ENCODE data around the gene CLEC4M. TPM values are rescaled to one million over a fixed set of nuclear protein-coding genes. Genes with fewer than 3 reads are reported as not detected.
A peak's percentile ranks its signal among the peaks of the same experiment; 100 is the strongest.

Gene CLEC4M, protein sequence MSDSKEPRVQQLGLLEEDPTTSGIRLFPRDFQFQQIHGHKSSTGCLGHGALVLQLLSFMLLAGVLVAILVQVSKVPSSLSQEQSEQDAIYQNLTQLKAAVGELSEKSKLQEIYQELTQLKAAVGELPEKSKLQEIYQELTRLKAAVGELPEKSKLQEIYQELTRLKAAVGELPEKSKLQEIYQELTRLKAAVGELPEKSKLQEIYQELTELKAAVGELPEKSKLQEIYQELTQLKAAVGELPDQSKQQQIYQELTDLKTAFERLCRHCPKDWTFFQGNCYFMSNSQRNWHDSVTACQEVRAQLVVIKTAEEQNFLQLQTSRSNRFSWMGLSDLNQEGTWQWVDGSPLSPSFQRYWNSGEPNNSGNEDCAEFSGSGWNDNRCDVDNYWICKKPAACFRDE
- total RNA-seq = 0.54 TPM
- not detected for polyA plus RNA-seq (ENCODE audit: insufficient read depth, low read depth, low replicate concordance)
- long read RNA-seq, donor 1 = 0 reads
- long read RNA-seq, donor 2 = 0 reads
- long read RNA-seq, donor 3 = 0 reads
- long read RNA-seq, donor 4 = 0 reads
- long read RNA-seq, donor 5 = 0 reads
- long read RNA-seq, donor 6 = 0 reads
- long read RNA-seq, donor 7 = 0 reads
- long read RNA-seq, donor 8 = 0 reads
- long read RNA-seq, donor 9 = 0 reads
- long read RNA-seq, donor 10 = 0 reads

DNA sequence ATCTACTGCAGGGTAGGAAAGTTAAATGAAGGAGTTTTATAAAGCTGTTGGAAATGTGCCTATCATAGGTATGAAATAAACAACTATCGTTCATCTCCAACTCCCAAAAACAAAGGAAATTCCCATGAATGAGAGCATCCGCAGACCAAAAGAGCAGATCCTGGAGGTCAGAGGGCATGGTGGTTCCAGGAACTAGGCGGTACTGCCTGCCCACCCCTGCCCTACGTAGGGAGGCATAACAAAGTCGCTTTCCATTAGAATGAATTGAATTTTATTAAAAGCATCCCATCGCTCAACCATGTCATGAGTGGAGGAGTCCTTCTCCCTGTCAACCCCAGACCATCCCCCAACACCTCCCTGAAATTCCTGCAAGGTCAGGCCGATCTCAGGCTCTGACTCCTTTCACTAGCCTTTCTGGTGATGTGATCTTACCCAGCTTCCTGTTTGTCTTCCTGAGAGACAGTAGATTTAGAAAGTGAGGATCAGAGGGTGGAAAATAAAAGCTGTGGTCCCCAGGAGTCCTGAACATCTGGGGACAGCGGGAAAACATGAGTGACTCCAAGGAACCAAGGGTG is at the start of gene CLEC4M:
CLEC4M (plus strand) TSS at position 525 of the 575 bp plus-strand sequence; CDS start at position 549, 24 bp downstream.
- intact Hi-C loops (cut with DNase I) = no loop called here
- Histone ChIP-seq H3K9me3 (ENCODE audit: control insufficient read depth in 2 of 3, insufficient read depth in 1 of 3, low read length in 3 of 3) (no peaks in the 10 kb centered on the region), H3K4me1 (ENCODE audit: control insufficient read depth in 2 of 3, insufficient read depth in 2 of 3, low read depth in 1 of 3, low read length in 3 of 3) (no peaks in the 10 kb centered on the region), H3K9ac (ENCODE audit: low read length in 3 of 3) (no peak within 1 kb of the TSS), H3K36me3 (ENCODE audit: control insufficient read depth in 2 of 3, insufficient read depth in 3 of 3, low read length in 3 of 3) (no peaks in the 10 kb centered on the region), H3K27me3 (ENCODE audit: control insufficient read depth, insufficient read depth, low read length) (no peaks in the 10 kb centered on the region), H3K27ac (ENCODE audit: low read depth in 2 of 2, low read length in 2 of 2) (no peak within 1 kb of the TSS), H3K4me3 (ENCODE audit: low read length in 3 of 3) (no peak within 1 kb of the TSS)
- DNase-seq = peak in 3 of 5 donors; percentile 14 to 50 (median 26)
- no peak for FAIRE-seq
- TF ChIP-seq, protein P1, sequence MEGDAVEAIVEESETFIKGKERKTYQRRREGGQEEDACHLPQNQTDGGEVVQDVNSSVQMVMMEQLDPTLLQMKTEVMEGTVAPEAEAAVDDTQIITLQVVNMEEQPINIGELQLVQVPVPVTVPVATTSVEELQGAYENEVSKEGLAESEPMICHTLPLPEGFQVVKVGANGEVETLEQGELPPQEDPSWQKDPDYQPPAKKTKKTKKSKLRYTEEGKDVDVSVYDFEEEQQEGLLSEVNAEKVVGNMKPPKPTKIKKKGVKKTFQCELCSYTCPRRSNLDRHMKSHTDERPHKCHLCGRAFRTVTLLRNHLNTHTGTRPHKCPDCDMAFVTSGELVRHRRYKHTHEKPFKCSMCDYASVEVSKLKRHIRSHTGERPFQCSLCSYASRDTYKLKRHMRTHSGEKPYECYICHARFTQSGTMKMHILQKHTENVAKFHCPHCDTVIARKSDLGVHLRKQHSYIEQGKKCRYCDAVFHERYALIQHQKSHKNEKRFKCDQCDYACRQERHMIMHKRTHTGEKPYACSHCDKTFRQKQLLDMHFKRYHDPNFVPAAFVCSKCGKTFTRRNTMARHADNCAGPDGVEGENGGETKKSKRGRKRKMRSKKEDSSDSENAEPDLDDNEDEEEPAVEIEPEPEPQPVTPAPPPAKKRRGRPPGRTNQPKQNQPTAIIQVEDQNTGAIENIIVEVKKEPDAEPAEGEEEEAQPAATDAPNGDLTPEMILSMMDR (IDR thresholded peaks at IDR 0.05; ENCODE audit: borderline replicate concordance, extremely low read depth, insufficient read depth) = no peak

DNA sequence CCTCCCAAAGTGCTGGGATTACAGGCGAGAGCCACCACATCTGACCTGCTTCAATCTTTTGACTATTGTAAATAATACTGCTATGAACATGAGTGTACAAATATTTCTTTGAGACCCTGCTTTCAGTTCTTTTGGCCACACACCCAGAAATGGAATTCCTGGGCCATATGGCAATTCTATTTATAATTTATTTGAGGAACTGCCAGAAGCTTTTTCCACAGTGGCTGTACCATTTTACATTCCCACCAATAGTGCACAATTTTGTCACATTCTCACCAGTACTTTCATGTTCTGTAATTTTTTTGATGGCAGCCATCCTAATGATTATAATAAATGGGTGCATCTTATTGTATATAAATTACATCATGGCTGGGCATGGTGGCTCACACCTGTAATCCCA is 47.4 kb upstream of the CLEC4M start:
- peaks cover 0 to 4% (median 2%) of the 10 kb centered on the region in 3 donors for H3K9me3 ChIP-seq (ENCODE audit: control insufficient read depth in 2 of 3, insufficient read depth in 1 of 3, low read length in 3 of 3)
- no peaks in the 10 kb centered on the region for H3K27me3 ChIP-seq (ENCODE audit: control insufficient read depth, insufficient read depth, low read length)
- H3K4me1 ChIP-seq (ENCODE audit: control insufficient read depth in 2 of 3, insufficient read depth in 2 of 3, low read depth in 1 of 3, low read length in 3 of 3) = no peaks in the 10 kb centered on the region
- DNase-seq (no peak), FAIRE-seq (no peak)
- no peaks in the 10 kb centered on the region for H3K36me3 ChIP-seq (ENCODE audit: control insufficient read depth in 2 of 3, insufficient read depth in 3 of 3, low read length in 3 of 3)
- no peak overlapping the region for H3K4me3 ChIP-seq (ENCODE audit: low read length in 3 of 3)
- intact Hi-C loops (cut with DNase I) = no loop called here
- H3K27ac ChIP-seq (ENCODE audit: low read depth in 2 of 2, low read length in 2 of 2) = no peak overlapping the region
- TF ChIP-seq, protein P1 (IDR thresholded peaks at IDR 0.05; ENCODE audit: borderline replicate concordance, extremely low read depth, insufficient read depth) = no peak
- H3K9ac ChIP-seq (ENCODE audit: low read length in 3 of 3) = no peak overlapping the region

DNA sequence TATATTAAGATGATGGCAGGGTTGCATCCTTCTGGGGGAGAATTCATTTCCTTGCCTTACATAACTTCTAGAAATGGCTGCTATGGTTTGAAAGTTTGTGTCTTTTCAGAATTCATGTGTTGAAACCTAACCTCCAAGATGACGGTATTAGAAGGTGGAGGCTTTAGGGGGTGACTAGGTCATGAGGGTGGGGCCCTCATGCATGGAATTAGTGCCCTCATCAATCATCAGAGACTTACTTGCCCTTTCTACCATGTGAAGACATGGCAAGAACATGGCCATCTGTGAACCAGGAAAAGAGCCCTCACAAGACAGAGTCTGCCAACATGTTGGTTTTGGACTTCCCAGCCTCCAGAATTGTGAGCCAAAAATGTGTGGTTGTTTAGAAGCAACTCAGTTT is 46.3 kb upstream of the CLEC4M start:
- TF ChIP-seq, protein P1 (IDR thresholded peaks at IDR 0.05; ENCODE audit: borderline replicate concordance, extremely low read depth, insufficient read depth) = no peak
- Histone ChIP-seq H3K27me3 (ENCODE audit: control insufficient read depth, insufficient read depth, low read length) (no peaks in the 10 kb centered on the region), H3K36me3 (ENCODE audit: control insufficient read depth in 2 of 3, insufficient read depth in 3 of 3, low read length in 3 of 3) (no peaks in the 10 kb centered on the region), H3K27ac (ENCODE audit: low read depth in 2 of 2, low read length in 2 of 2) (no peak overlapping the region), H3K9ac (ENCODE audit: low read length in 3 of 3) (no peak overlapping the region), H3K9me3 (ENCODE audit: control insufficient read depth in 2 of 3, insufficient read depth in 1 of 3, low read length in 3 of 3) (peaks cover 0 to 4% (median 2%) of the 10 kb centered on the region in 3 donors), H3K4me1 (ENCODE audit: control insufficient read depth in 2 of 3, insufficient read depth in 2 of 3, low read depth in 1 of 3, low read length in 3 of 3) (no peaks in the 10 kb centered on the region), H3K4me3 (ENCODE audit: low read length in 3 of 3) (no peak overlapping the region)
- DNase-seq (no peak), FAIRE-seq (no peak)
- intact Hi-C loops (cut with DNase I) = no loop called here

All from kidney (tissue), 22 donors.